Vagina (tissue), 2 donors: ENCODE data around the gene ITLN1. TPM values are rescaled to one million over a fixed set of nuclear protein-coding genes. Genes with fewer than 3 reads are reported as not detected.
"Not testable (repeated sequence)": the region's sequence is repeated elsewhere in the genome, so short reads cannot be mapped to it uniquely, and the experiment has no call there.

Source experiments
- DNase-seq, 2 donors: peaks; one replicate each; pipeline ENCODE4 v3.0.0-alpha.2; 2017; ENCODE audit errors: extremely low spot score in 2 of 2
- H3K27ac ChIP-seq: fragments of 200-600 bp; sonication (generic); one replicate; pipeline ENCODE4 v1.5.1; 2019
- H3K27me3 ChIP-seq: fragments of 200-600 bp; sonication (generic); one replicate; pipeline ENCODE4 v1.5.1; 2019
- H3K36me3 ChIP-seq, 2 donors: fragments of 200-600 bp; sonication (generic); one replicate each; pipeline ENCODE4 v1.5.1; 2017 to 2019
- H3K4me1 ChIP-seq: fragments of 200-600 bp; sonication (generic); one replicate; pipeline ENCODE4 v1.5.1; 2019
- H3K4me3 ChIP-seq, 2 donors: fragments of 200-600 bp; sonication (generic); 1 replicate in 1 of 2; 2 replicates in 1 of 2; pipeline ENCODE4 v1.5.1; 2016 to 2019
- H3K9me3 ChIP-seq: fragments of 200-600 bp; sonication (generic); one replicate; pipeline ENCODE4 v1.5.1; 2019
- CTCF ChIP-seq, 3 experiments: fragments of 450-650 bp in 2 of 3; fragments of 200-600 bp in 1 of 3; sonication (generic) in 1 of 3; IDR thresholded peaks; one replicate each; pipeline ENCODE4 v1.5.1; 2017 to 2019; ENCODE audit warnings: antibody characterized with exemption in 3 of 3, mild to moderate bottlenecking in 2 of 3, moderate library complexity in 2 of 3
- POLR2A ChIP-seq, 2 donors: fragments of 450-650 bp; IDR thresholded peaks; one replicate each; pipeline ENCODE4 v1.6.1; 2017; ENCODE audit warnings: antibody characterized with exemption in 2 of 2, mild to moderate bottlenecking in 2 of 2, moderate library complexity in 2 of 2
- POLR2AphosphoS5 ChIP-seq, 2 donors: sonication (generic); formaldehyde crosslinking; IDR thresholded peaks; one replicate each; pipeline ENCODE4 v1.9.0; 2017; ENCODE audit warnings: antibody characterized with exemption in 2 of 2, mild to moderate bottlenecking in 2 of 2, low read depth in 1 of 2; ENCODE audit not compliant: insufficient read depth in 1 of 2
- intact Hi-C: fragments of 100-400 bp; cut with DNase I; formaldehyde crosslinking; loops from one replicate; pipeline ENCODE4 v1.15.1; 2023
- total RNA-seq: library from RNA; depleted of rRNA; stranded (reverse); fragments of >200 nt; gene quantifications from one replicate; pipeline ENCODE4 v1.2.3, GENCODE V29; 2016

ITLN1 gene
- total RNA-seq, 1 donor from 2014 or later: 1.5 TPM

- Histone ChIP-seq H3K4me3 (no peak overlapping the region), H3K36me3 (no peaks in the 10 kb centered on the region), H3K4me1 (no peaks in the 10 kb centered on the region), H3K9me3 (no peaks in the 10 kb centered on the region), H3K27ac (no peak overlapping the region), H3K27me3 (no peaks in the 10 kb centered on the region)
- intact Hi-C loops: no loop called here
- TF ChIP-seq POLR2AphosphoS5 (IDR thresholded peaks at IDR 0.05; ENCODE audit: insufficient read depth in 1 of 2, low read depth in 1 of 2) (no peak), POLR2A (IDR thresholded peaks at IDR 0.05) (no peak), CTCF (IDR thresholded peaks at IDR 0.05) (no peak)
- no peak for DNase-seq
Observed at GRCh38 chr1:160904783-160905616, 20.0 kb upstream of the ITLN1 start.

- intact Hi-C loops, H3K4me1 ChIP-seq: not testable (repeated sequence)
Observed at GRCh38 chr1:160902251-160902650, 17.3 kb upstream of the ITLN1 start.

GRCh38 chr1:160901768-160902167 is 16.8 kb upstream of the ITLN1 start:
- DNase-seq: no peak
- no peaks in the 10 kb centered on the region for H3K4me1 ChIP-seq
- no peaks in the 10 kb centered on the region for H3K9me3 ChIP-seq
- intact Hi-C loops: no loop called here
- no peaks in the 10 kb centered on the region for H3K27me3 ChIP-seq
- TF ChIP-seq CTCF (IDR thresholded peaks at IDR 0.05) (no peak), POLR2AphosphoS5 (IDR thresholded peaks at IDR 0.05; ENCODE audit: insufficient read depth in 1 of 2, low read depth in 1 of 2) (no peak), POLR2A (IDR thresholded peaks at IDR 0.05) (no peak)
- H3K4me3 ChIP-seq: no peak overlapping the region
- H3K36me3 ChIP-seq: no peaks in the 10 kb centered on the region
- H3K27ac ChIP-seq: no peak overlapping the region

More at GRCh38 chr1:160902251-160902650, 17.3 kb upstream of the ITLN1 start:
- H3K4me3 ChIP-seq, DNase-seq, H3K27me3 ChIP-seq, H3K27ac ChIP-seq, H3K9me3 ChIP-seq, H3K36me3 ChIP-seq: not testable (repeated sequence)

GRCh38 chr1:160900683-160901082 is 15.7 kb upstream of the ITLN1 start:
- H3K9me3 ChIP-seq, H3K4me1 ChIP-seq, H3K27ac ChIP-seq, H3K36me3 ChIP-seq, intact Hi-C loops, H3K4me3 ChIP-seq, H3K27me3 ChIP-seq, DNase-seq: not testable (repeated sequence)

GRCh38 chr1:160894368-160895135 is 9.6 kb upstream of the ITLN1 start:
- H3K27me3 ChIP-seq, intact Hi-C loops, H3K9me3 ChIP-seq, DNase-seq, H3K4me1 ChIP-seq, H3K4me3 ChIP-seq, H3K36me3 ChIP-seq, H3K27ac ChIP-seq: not testable (repeated sequence)

- Histone ChIP-seq H3K27ac (no peak overlapping the region), H3K4me3 (no peak overlapping the region), H3K9me3 (no peaks in the 10 kb centered on the region), H3K36me3 (no peaks in the 10 kb centered on the region), H3K4me1 (no peaks in the 10 kb centered on the region), H3K27me3 (no peaks in the 10 kb centered on the region)
- TF ChIP-seq CTCF (IDR thresholded peaks at IDR 0.05) (no peak), POLR2AphosphoS5 (IDR thresholded peaks at IDR 0.05; ENCODE audit: insufficient read depth in 1 of 2, low read depth in 1 of 2) (no peak), POLR2A (IDR thresholded peaks at IDR 0.05) (no peak)
- intact Hi-C loops: no loop called here
- DNase-seq: no peak
Observed at GRCh38 chr1:160891474-160891873, 6.5 kb upstream of the ITLN1 start.
